Hepatocyte (in vitro differentiated cells): ENCODE measurements around the gene RAB11FIP4. TPM values are rescaled to one million over a fixed set of nuclear protein-coding genes. Genes with fewer than 3 reads are reported as not detected.

Source experiments
- DNase-seq: peaks from one replicate; pipeline ENCODE4 v3.0.0-alpha.2; 2016; ENCODE audit warnings: low spot score
- H2AFZ ChIP-seq: fragments of 200-600 bp; sonication (generic); 2 replicates; pipeline ENCODE4 v1.6.0; 2016; ENCODE audit warnings: antibody characterized with exemption, mild to moderate bottlenecking
- H3K27ac ChIP-seq: fragments of 200-600 bp; sonication (generic); 2 replicates; pipeline ENCODE4 v1.5.1; 2016; ENCODE audit warnings: mild to moderate bottlenecking
- H3K27me3 ChIP-seq: fragments of 200-600 bp; sonication (generic); 2 replicates; pipeline ENCODE4 v1.6.1; 2016
- H3K36me3 ChIP-seq: fragments of 200-600 bp; sonication (generic); replicated peaks from 2 replicates; pipeline ENCODE4 v1.5.1; 2016; ENCODE audit warnings: low read depth; ENCODE audit not compliant: insufficient read depth
- H3K4me1 ChIP-seq: fragments of 200-600 bp; sonication (generic); 2 replicates; pipeline ENCODE4 v1.5.1; 2016; ENCODE audit warnings: mild to moderate bottlenecking, moderate library complexity; ENCODE audit not compliant: insufficient read depth
- H3K4me2 ChIP-seq: fragments of 200-600 bp; sonication (generic); 2 replicates; pipeline ENCODE4 v1.6.0; 2016
- H3K4me3 ChIP-seq: fragments of 200-600 bp; sonication (generic); 2 replicates; pipeline ENCODE4 v1.5.1; 2016; ENCODE audit warnings: mild to moderate bottlenecking
- H3K79me2 ChIP-seq: fragments of 200-600 bp; sonication (generic); 2 replicates; pipeline ENCODE4 v1.6.0; 2017; ENCODE audit warnings: mild to moderate bottlenecking
- H3K9me2 ChIP-seq: fragments of 200-600 bp; sonication (generic); replicated peaks from 2 replicates; pipeline ENCODE4 v1.6.0; 2017; ENCODE audit warnings: mild to moderate bottlenecking; ENCODE audit not compliant: insufficient read depth
- H3K9me3 ChIP-seq: fragments of 200-600 bp; sonication (generic); 2 replicates; pipeline ENCODE4 v1.5.1; 2016; ENCODE audit warnings: low read depth, mild to moderate bottlenecking
- H4K20me1 ChIP-seq: fragments of 200-600 bp; sonication (generic); 2 replicates; pipeline ENCODE4 v1.6.0; 2016; ENCODE audit warnings: mild to moderate bottlenecking; ENCODE audit not compliant: insufficient read depth, poor library complexity, severe bottlenecking
- EZH2 ChIP-seq: fragments of 200-600 bp; sonication (generic); IDR thresholded peaks from 2 replicates; pipeline ENCODE4 v1.6.1; 2016; ENCODE audit warnings: antibody characterized with exemption, mild to moderate bottlenecking, borderline replicate concordance
- EZH2phosphoT487 ChIP-seq: fragments of 200-600 bp; sonication (generic); IDR thresholded peaks from one replicate; pipeline ENCODE4 v1.6.1; 2018; ENCODE audit warnings: antibody characterized with exemption, mild to moderate bottlenecking, low read depth, moderate library complexity; ENCODE audit not compliant: unreplicated experiment, severe bottlenecking
- WGBS: methylation state at CpG from one replicate; pipeline ENCODE4 v1.1.6; 2016; ENCODE audit warnings: low lambda C conversion rate; ENCODE audit errors: missing lambda C conversion rate; 5-methylcytosine and 5-hydroxymethylcytosine counted together
- polyA plus RNA-seq: library from polyadenylated mRNA; unstranded; fragments of >200 nt; fragmentation: Nextera tagmentation; extraction: Ambion mirVana; gene quantifications from 2 replicates; pipeline ENCODE4 v1.2.1, GENCODE V29; 2016
- total RNA-seq: library from RNA; depleted of rRNA; stranded (reverse); fragments of >200 nt; gene quantifications from 2 replicates; pipeline ENCODE4 v1.2.3, GENCODE V29; 2014
- TF ChIP-seq, protein P1 (sequence below): fragments of 200-600 bp; sonication (generic); IDR thresholded peaks from 2 replicates; pipeline ENCODE4 v1.5.1; 2016; ENCODE audit warnings: antibody characterized with exemption, mild to moderate bottlenecking; ENCODE audit not compliant: poor library complexity

Gene RAB11FIP4
- total and polyA plus RNA-seq, 2 experiments from 2014 or later: 25.8 to 35.6 TPM

GRCh38 chr17:31523862-31524730 lies 132.6 kb downstream of the RAB11FIP4 start:
- Histone ChIP-seq H3K36me3 (no peaks in the 10 kb centered on the region), H3K79me2 (no peaks in the 10 kb centered on the region), H3K9me2 (no peaks in the 10 kb centered on the region), H3K27ac (no peak overlapping the region), H3K9me3 (no peaks in the 10 kb centered on the region), H2AFZ (no peak overlapping the region), H3K4me3 (no peak overlapping the region), H3K27me3 (no peaks in the 10 kb centered on the region), H4K20me1 (no peaks in the 10 kb centered on the region), H3K4me1 (no peaks in the 10 kb centered on the region), H3K4me2 (no peak overlapping the region)
- DNase-seq: no peak
- TF ChIP-seq EZH2: no peak
- TF ChIP-seq EZH2phosphoT487: no peak
- TF ChIP-seq, protein P1, sequence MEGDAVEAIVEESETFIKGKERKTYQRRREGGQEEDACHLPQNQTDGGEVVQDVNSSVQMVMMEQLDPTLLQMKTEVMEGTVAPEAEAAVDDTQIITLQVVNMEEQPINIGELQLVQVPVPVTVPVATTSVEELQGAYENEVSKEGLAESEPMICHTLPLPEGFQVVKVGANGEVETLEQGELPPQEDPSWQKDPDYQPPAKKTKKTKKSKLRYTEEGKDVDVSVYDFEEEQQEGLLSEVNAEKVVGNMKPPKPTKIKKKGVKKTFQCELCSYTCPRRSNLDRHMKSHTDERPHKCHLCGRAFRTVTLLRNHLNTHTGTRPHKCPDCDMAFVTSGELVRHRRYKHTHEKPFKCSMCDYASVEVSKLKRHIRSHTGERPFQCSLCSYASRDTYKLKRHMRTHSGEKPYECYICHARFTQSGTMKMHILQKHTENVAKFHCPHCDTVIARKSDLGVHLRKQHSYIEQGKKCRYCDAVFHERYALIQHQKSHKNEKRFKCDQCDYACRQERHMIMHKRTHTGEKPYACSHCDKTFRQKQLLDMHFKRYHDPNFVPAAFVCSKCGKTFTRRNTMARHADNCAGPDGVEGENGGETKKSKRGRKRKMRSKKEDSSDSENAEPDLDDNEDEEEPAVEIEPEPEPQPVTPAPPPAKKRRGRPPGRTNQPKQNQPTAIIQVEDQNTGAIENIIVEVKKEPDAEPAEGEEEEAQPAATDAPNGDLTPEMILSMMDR: no peak
- WGBS: 97% methylated on average over 13 of the region's 14 CpGs

- H3K4me2 ChIP-seq: no peak overlapping the region
- no peak overlapping the region for H2AFZ ChIP-seq
- no peaks in the 10 kb centered on the region for H4K20me1 ChIP-seq
- no peaks in the 10 kb centered on the region for H3K79me2 ChIP-seq
- no peaks in the 10 kb centered on the region for H3K9me2 ChIP-seq
- no peak overlapping the region for H3K27ac ChIP-seq
- H3K4me3 ChIP-seq: no peak overlapping the region
- H3K27me3 ChIP-seq: no peaks in the 10 kb centered on the region
- WGBS: 76% methylated on average over 31 of the region's 31 CpGs
- no peaks in the 10 kb centered on the region for H3K36me3 ChIP-seq
- H3K9me3 ChIP-seq: no peaks in the 10 kb centered on the region
- no peak for TF ChIP-seq EZH2
- TF ChIP-seq, protein P1: peak; percentile 86
- no peaks in the 10 kb centered on the region for H3K4me1 ChIP-seq
- peak; percentile 92 for DNase-seq
Measured at GRCh38 chr17:31524926-31525800, 133.7 kb downstream of the RAB11FIP4 start.

DNA sequence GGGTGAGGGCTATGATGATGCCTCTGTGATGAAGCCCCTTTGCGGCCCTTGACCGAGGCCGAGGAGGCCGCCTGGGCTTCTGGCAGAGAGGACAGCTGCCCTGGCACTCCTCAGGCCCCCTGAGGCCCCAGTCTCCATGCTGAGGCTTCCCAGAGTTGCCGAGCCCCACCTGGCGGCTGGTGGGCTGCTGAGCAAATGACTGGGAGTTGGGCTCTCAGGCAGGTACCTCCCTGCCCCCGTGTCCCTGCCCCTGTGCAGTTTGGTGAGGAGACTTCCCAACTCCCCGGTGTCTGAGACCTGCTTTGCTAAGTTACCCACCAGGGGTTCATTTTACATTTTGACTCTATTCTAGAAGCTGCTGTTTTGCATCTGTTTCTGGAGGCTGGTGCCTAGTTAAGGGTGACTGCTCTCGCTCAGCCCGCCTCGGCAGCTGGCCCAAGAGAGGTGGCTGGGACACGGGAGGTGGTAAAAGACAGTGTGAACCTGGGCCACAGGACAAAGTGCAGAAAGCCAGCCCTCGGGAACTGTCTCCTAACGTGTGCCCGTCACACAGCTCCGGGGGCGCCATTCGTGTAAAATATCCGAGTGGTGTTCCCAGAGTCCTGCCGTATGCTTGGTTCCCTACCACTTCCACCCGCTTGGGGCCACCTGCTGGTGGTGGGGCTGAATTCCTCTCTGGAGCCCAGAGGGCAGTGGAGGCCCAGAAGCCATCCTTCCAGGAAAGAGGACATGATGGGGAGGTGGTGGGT lies 134.5 kb downstream of the RAB11FIP4 start:
- Histone ChIP-seq H3K4me2 (no peak overlapping the region), H4K20me1 (no peaks in the 10 kb centered on the region), H3K27me3 (no peaks in the 10 kb centered on the region), H3K36me3 (no peaks in the 10 kb centered on the region), H3K9me3 (no peaks in the 10 kb centered on the region), H3K4me3 (no peak overlapping the region), H3K4me1 (no peaks in the 10 kb centered on the region), H3K79me2 (no peaks in the 10 kb centered on the region), H2AFZ (no peak overlapping the region), H3K27ac (no peak overlapping the region), H3K9me2 (no peaks in the 10 kb centered on the region)
- 91% methylated on average over 21 of the region's 21 CpGs for WGBS
- no peak for TF ChIP-seq EZH2phosphoT487
- TF ChIP-seq EZH2: no peak
- TF ChIP-seq, protein P1: peak; percentile 20
- no peak for DNase-seq
